ENCODE measurements around the gene PGLYRP4. TPM values are rescaled to one million over a fixed set of nuclear protein-coding genes. Genes with fewer than 3 reads are reported as not detected.
"Not testable (repeated sequence)": the region's sequence is repeated elsewhere in the genome, so short reads cannot be mapped to it uniquely, and the experiment has no call there.

PGLYRP4 gene
- total and polyA plus RNA-seq, 9 donors = 0.74 TPM; not detected in 8

- H3K4me3 ChIP-seq (ENCODE audit: low read length) = no peak overlapping the region
- H3K36me3 ChIP-seq (ENCODE audit: control insufficient read depth, insufficient read depth, low read length) = no peaks in the 10 kb centered on the region
- 64% methylated on average over 4 of the region's 7 CpGs for WGBS (ENCODE audit: insufficient coverage)
- H3K27me3 ChIP-seq (ENCODE audit: control insufficient read depth, insufficient read depth, low read length) = peaks cover 10% of the 10 kb centered on the region
- no peak for DNase-seq
- no peaks in the 10 kb centered on the region for H3K4me1 ChIP-seq (ENCODE audit: control insufficient read depth, insufficient read depth, low read length)
- H3K9me3 ChIP-seq (replicated peaks; ENCODE audit: control insufficient read depth, low read depth, low read length) = no peaks in the 10 kb centered on the region
- H3K27ac ChIP-seq (ENCODE audit: low read length) = no peak overlapping the region
Observed at GRCh38 chr1:153347856-153348255, 785 bp downstream of the PGLYRP4 start.

- peaks cover 10% of the 10 kb centered on the region for H3K27me3 ChIP-seq (ENCODE audit: control insufficient read depth, insufficient read depth, low read length)
- H3K36me3 ChIP-seq (ENCODE audit: control insufficient read depth, insufficient read depth, low read length); H3K9me3 ChIP-seq (replicated peaks; ENCODE audit: control insufficient read depth, low read depth, low read length); DNase-seq; H3K4me3 ChIP-seq (ENCODE audit: low read length); H3K27ac ChIP-seq (ENCODE audit: low read length); H3K4me1 ChIP-seq (ENCODE audit: control insufficient read depth, insufficient read depth, low read length): not testable (repeated sequence)
- 93% methylated on average over 5 of the region's 14 CpGs for WGBS (ENCODE audit: insufficient coverage)
Observed at GRCh38 chr1:153347049-153347448, 1.6 kb downstream of the PGLYRP4 start.

- Histone ChIP-seq H3K27ac (ENCODE audit: low read length) (no peak overlapping the region), H3K36me3 (ENCODE audit: control insufficient read depth, insufficient read depth, low read length) (no peaks in the 10 kb centered on the region), H3K27me3 (ENCODE audit: control insufficient read depth, insufficient read depth, low read length) (peaks cover 12% of the 10 kb centered on the region), H3K4me1 (ENCODE audit: control insufficient read depth, insufficient read depth, low read length) (no peaks in the 10 kb centered on the region), H3K9me3 (replicated peaks; ENCODE audit: control insufficient read depth, low read depth, low read length) (no peaks in the 10 kb centered on the region), H3K4me3 (ENCODE audit: low read length) (no peak overlapping the region)
- no peak for DNase-seq
- no CpG with 5 or more reads among the region's 6 CpGs for WGBS (ENCODE audit: insufficient coverage)
Observed at GRCh38 chr1:153346077-153346723, 2.4 kb downstream of the PGLYRP4 start.

GRCh38 chr1:153345187-153346076 is 3.2 kb downstream of the PGLYRP4 start:
- peaks cover 12% of the 10 kb centered on the region for H3K27me3 ChIP-seq (ENCODE audit: control insufficient read depth, insufficient read depth, low read length)
- H3K9me3 ChIP-seq (replicated peaks; ENCODE audit: control insufficient read depth, low read depth, low read length) = no peaks in the 10 kb centered on the region
- H3K4me1 ChIP-seq (ENCODE audit: control insufficient read depth, insufficient read depth, low read length) = no peaks in the 10 kb centered on the region
- no peak for DNase-seq
- H3K27ac ChIP-seq (ENCODE audit: low read length) = no peak overlapping the region
- WGBS (ENCODE audit: insufficient coverage) = 75% methylated on average over 11 of the region's 14 CpGs
- H3K4me3 ChIP-seq (ENCODE audit: low read length) = no peak overlapping the region
- no peaks in the 10 kb centered on the region for H3K36me3 ChIP-seq (ENCODE audit: control insufficient read depth, insufficient read depth, low read length)

GRCh38 chr1:153344718-153345025 is 4.0 kb downstream of the PGLYRP4 start:
- WGBS (ENCODE audit: insufficient coverage) = 80% methylated on average over 1 of the region's 3 CpGs
- Histone ChIP-seq H3K4me3 (ENCODE audit: low read length) (no peak overlapping the region), H3K4me1 (ENCODE audit: control insufficient read depth, insufficient read depth, low read length) (no peaks in the 10 kb centered on the region), H3K27me3 (ENCODE audit: control insufficient read depth, insufficient read depth, low read length) (peaks cover 10% of the 10 kb centered on the region), H3K9me3 (replicated peaks; ENCODE audit: control insufficient read depth, low read depth, low read length) (no peaks in the 10 kb centered on the region), H3K27ac (ENCODE audit: low read length) (no peak overlapping the region), H3K36me3 (ENCODE audit: control insufficient read depth, insufficient read depth, low read length) (no peaks in the 10 kb centered on the region)
- DNase-seq = no peak

GRCh38 chr1:153343811-153344717 is 4.6 kb downstream of the PGLYRP4 start:
- Histone ChIP-seq H3K4me1 (ENCODE audit: control insufficient read depth, insufficient read depth, low read length) (no peaks in the 10 kb centered on the region), H3K9me3 (replicated peaks; ENCODE audit: control insufficient read depth, low read depth, low read length) (no peaks in the 10 kb centered on the region), H3K4me3 (ENCODE audit: low read length) (no peak overlapping the region), H3K36me3 (ENCODE audit: control insufficient read depth, insufficient read depth, low read length) (no peaks in the 10 kb centered on the region), H3K27me3 (ENCODE audit: control insufficient read depth, insufficient read depth, low read length) (peaks cover 10% of the 10 kb centered on the region), H3K27ac (ENCODE audit: low read length) (no peak overlapping the region)
- 86% methylated on average over 3 of the region's 9 CpGs for WGBS (ENCODE audit: insufficient coverage)
- no peak for DNase-seq

- peaks cover 9% of the 10 kb centered on the region for H3K27me3 ChIP-seq (ENCODE audit: control insufficient read depth, insufficient read depth, low read length)
- H3K4me1 ChIP-seq (ENCODE audit: control insufficient read depth, insufficient read depth, low read length) = no peaks in the 10 kb centered on the region
- H3K4me3 ChIP-seq (ENCODE audit: low read length) = no peak overlapping the region
- no peak for DNase-seq
- H3K9me3 ChIP-seq (replicated peaks; ENCODE audit: control insufficient read depth, low read depth, low read length) = no peaks in the 10 kb centered on the region
- WGBS (ENCODE audit: insufficient coverage) = 38% methylated on average over 5 of the region's 5 CpGs
- H3K27ac ChIP-seq (ENCODE audit: low read length) = no peak overlapping the region
- no peaks in the 10 kb centered on the region for H3K36me3 ChIP-seq (ENCODE audit: control insufficient read depth, insufficient read depth, low read length)
Observed at GRCh38 chr1:153343040-153343681, 5.5 kb downstream of the PGLYRP4 start.

- Histone ChIP-seq H3K27ac (ENCODE audit: low read length) (no peak overlapping the region), H3K4me3 (ENCODE audit: low read length) (no peak overlapping the region), H3K36me3 (ENCODE audit: control insufficient read depth, insufficient read depth, low read length) (no peaks in the 10 kb centered on the region), H3K9me3 (replicated peaks; ENCODE audit: control insufficient read depth, low read depth, low read length) (no peaks in the 10 kb centered on the region), H3K27me3 (ENCODE audit: control insufficient read depth, insufficient read depth, low read length) (peaks cover 4% of the 10 kb centered on the region), H3K4me1 (ENCODE audit: control insufficient read depth, insufficient read depth, low read length) (no peaks in the 10 kb centered on the region)
- 89% methylated on average over 1 of the region's 3 CpGs for whole genome bisulfite sequencing (ENCODE audit: insufficient coverage)
- no peak for DNase-seq
Observed at GRCh38 chr1:153342178-153342577, 6.5 kb downstream of the PGLYRP4 start.

- DNase-seq = no peak
- WGBS (ENCODE audit: insufficient coverage) = 82% methylated on average over 4 of the region's 4 CpGs
- no peak overlapping the region for H3K4me3 ChIP-seq (ENCODE audit: low read length)
- no peaks in the 10 kb centered on the region for H3K4me1 ChIP-seq (ENCODE audit: control insufficient read depth, insufficient read depth, low read length)
- H3K27me3 ChIP-seq (ENCODE audit: control insufficient read depth, insufficient read depth, low read length) = peaks cover 4% of the 10 kb centered on the region
- no peaks in the 10 kb centered on the region for H3K36me3 ChIP-seq (ENCODE audit: control insufficient read depth, insufficient read depth, low read length)
- H3K27ac ChIP-seq (ENCODE audit: low read length) = no peak overlapping the region
- no peaks in the 10 kb centered on the region for H3K9me3 ChIP-seq (replicated peaks; ENCODE audit: control insufficient read depth, low read depth, low read length)
Observed at GRCh38 chr1:153341431-153341934, 7.2 kb downstream of the PGLYRP4 start.

Measured in muscle of leg (tissue), 11 donors.